Gastroesophageal sphincter (tissue), 3 donors: Measurements from ENCODE around the gene CDC42EP4.

Experiments used
- CTCF ChIP-seq, 4 experiments: fragments of 200-600 bp in 2 of 4; fragments of 450-650 bp in 2 of 4; sonication (generic) in 1 of 4; IDR thresholded peaks; one replicate each; pipeline ENCODE4 v1.5.1; 2017 to 2019; ENCODE audit warnings: antibody characterized with exemption in 4 of 4, mild to moderate bottlenecking in 2 of 4, moderate library complexity in 2 of 4
- POLR2AphosphoS5 ChIP-seq: sonication (generic); formaldehyde crosslinking; IDR thresholded peaks from one replicate; pipeline ENCODE4 v1.6.1; 2017; ENCODE audit warnings: antibody characterized with exemption

DNA sequence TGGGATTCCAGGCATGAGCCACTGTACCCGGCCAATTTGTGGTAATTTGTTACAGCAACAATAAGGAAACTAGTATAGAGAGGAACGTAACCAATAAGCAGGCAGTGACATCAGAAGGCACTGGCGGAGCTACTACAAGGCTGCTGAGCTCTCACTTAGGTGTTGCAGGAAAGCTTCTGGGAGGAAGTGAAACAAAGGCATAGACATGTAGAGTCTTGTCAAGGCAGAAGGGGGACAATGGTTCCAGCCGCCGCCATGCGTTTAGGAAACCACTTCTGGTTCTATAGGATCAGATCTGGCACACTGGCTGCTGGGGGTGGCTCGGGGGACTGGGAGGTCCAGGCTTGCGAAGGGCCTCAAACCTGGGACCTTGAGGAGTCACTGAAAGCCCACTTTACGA, 40.7 kb downstream of the CDC42EP4 start:
- TF ChIP-seq POLR2AphosphoS5 (no peak), CTCF (IDR thresholded peaks at IDR 0.05) (no peak)
